Liver (tissue), 9 donors: ENCODE data around the gene AGTPBP1. TPM values are rescaled to one million over a fixed set of nuclear protein-coding genes. Genes with fewer than 3 reads are reported as not detected.

Source experiments
- DNase-seq: peaks from one replicate; pipeline ENCODE4 v3.0.0-alpha.2; 2017; ENCODE audit warnings: low spot score
- H3K27ac ChIP-seq, 2 donors: one replicate each; pipeline ENCODE4 v1.7.0; 2013; ENCODE audit warnings: inconsistent platforms in 2 of 2, low read length in 2 of 2, control low read depth in 1 of 2, low read depth in 1 of 2, mild to moderate bottlenecking in 1 of 2
- H3K27me3 ChIP-seq, 4 donors: one replicate each; pipeline versions ENCODE4 v1.6.1 to v1.7.0; 2013; ENCODE audit warnings: low read length in 3 of 4, inconsistent platforms in 1 of 4, mild to moderate bottlenecking in 1 of 4, moderate library complexity in 1 of 4; ENCODE audit not compliant: control insufficient read depth in 4 of 4, insufficient read depth in 4 of 4
- H3K36me3 ChIP-seq, 4 donors: one replicate each; pipeline versions ENCODE4 v1.6.1 to v1.7.0; 2013; ENCODE audit warnings: low read length in 3 of 4, mild to moderate bottlenecking in 3 of 4, low read depth in 1 of 4, moderate library complexity in 1 of 4; ENCODE audit not compliant: control insufficient read depth in 4 of 4, insufficient read depth in 3 of 4
- H3K4me1 ChIP-seq, 4 donors: one replicate each; pipeline versions ENCODE4 v1.6.1 to v1.7.0; 2013; ENCODE audit warnings: low read length in 3 of 4, mild to moderate bottlenecking in 3 of 4, moderate library complexity in 1 of 4; ENCODE audit not compliant: control insufficient read depth in 4 of 4, insufficient read depth in 4 of 4
- H3K4me3 ChIP-seq, 3 donors: one replicate each; pipeline versions ENCODE4 v1.6.1 to v1.7.0; 2013; ENCODE audit warnings: low read length in 3 of 3, control low read depth in 1 of 3, low read depth in 1 of 3, mild to moderate bottlenecking in 1 of 3
- H3K9ac ChIP-seq, 2 donors: one replicate each; pipeline ENCODE4 v1.7.0; 2013; ENCODE audit warnings: low read length in 2 of 2, mild to moderate bottlenecking in 2 of 2, moderate library complexity in 2 of 2, control low read depth in 1 of 2, low read depth in 1 of 2
- H3K9me3 ChIP-seq, 4 donors: one replicate each; pipeline versions ENCODE4 v1.6.1 to v1.7.0; 2013; ENCODE audit warnings: low read length in 3 of 4; ENCODE audit not compliant: control insufficient read depth in 4 of 4
- ATF3 ChIP-seq: IDR thresholded peaks from 2 replicates; pipeline ENCODE4 v1.6.1; 2016; ENCODE audit warnings: antibody characterized with exemption
- CTCF ChIP-seq: fragments of 150-350 bp; IDR thresholded peaks from 2 replicates; pipeline ENCODE4 v1.5.1; 2017; ENCODE audit warnings: improper control_type of control experiment, low read depth, low read length; ENCODE audit not compliant: missing input control
- EGR1 ChIP-seq, 2 donors: IDR thresholded peaks; 2 replicates each; pipeline ENCODE4 v1.6.1; 2016 to 2018; ENCODE audit warnings: antibody characterized with exemption in 2 of 2, low read depth in 2 of 2
- FOXA1 ChIP-seq: IDR thresholded peaks from 2 replicates; pipeline ENCODE4 v1.6.1; 2016; ENCODE audit warnings: antibody characterized with exemption
- FOXA2 ChIP-seq: IDR thresholded peaks from 2 replicates; pipeline ENCODE4 v1.6.1; 2016; ENCODE audit warnings: antibody characterized with exemption
- GABPA ChIP-seq, 2 donors: IDR thresholded peaks in 1 of 2; conservative IDR thresholded peaks in 1 of 2; 2 replicates each; pipeline ENCODE4 v1.6.1; 2016; ENCODE audit warnings: antibody characterized with exemption in 2 of 2, mild to moderate bottlenecking in 1 of 2, moderate library complexity in 1 of 2
- HNF4A ChIP-seq, 2 donors: conservative IDR thresholded peaks; 2 replicates each; pipeline ENCODE4 v1.6.1; 2016; ENCODE audit warnings: antibody characterized with exemption in 2 of 2, mild to moderate bottlenecking in 2 of 2
- HNF4G ChIP-seq: IDR thresholded peaks from 2 replicates; pipeline ENCODE4 v1.6.1; 2016; ENCODE audit warnings: antibody characterized with exemption
- JUND ChIP-seq, 2 donors: IDR thresholded peaks; 2 replicates each; pipeline ENCODE4 v1.6.1; 2016; ENCODE audit warnings: antibody characterized with exemption in 2 of 2
- MAX ChIP-seq: IDR thresholded peaks from 2 replicates; pipeline ENCODE4 v1.6.1; 2016; ENCODE audit warnings: antibody characterized with exemption
- NR2F2 ChIP-seq: IDR thresholded peaks from 2 replicates; pipeline ENCODE4 v1.6.1; 2016; ENCODE audit warnings: antibody characterized with exemption
- RAD21 ChIP-seq, 2 donors: IDR thresholded peaks; 2 replicates each; pipeline ENCODE4 v1.6.1; 2016; ENCODE audit warnings: antibody characterized with exemption in 2 of 2, mild to moderate bottlenecking in 2 of 2
- REST ChIP-seq: IDR thresholded peaks from 2 replicates; pipeline ENCODE4 v1.6.1; 2016; ENCODE audit warnings: antibody characterized with exemption, mild to moderate bottlenecking
- RXRA ChIP-seq, 2 donors: IDR thresholded peaks; 2 replicates each; pipeline ENCODE4 v1.6.1; 2017 to 2018; ENCODE audit warnings: antibody characterized with exemption in 2 of 2, mild to moderate bottlenecking in 1 of 2
- SP1 ChIP-seq: IDR thresholded peaks from 2 replicates; pipeline ENCODE4 v1.6.1; 2018; ENCODE audit warnings: antibody characterized with exemption, mild to moderate bottlenecking
- TAF1 ChIP-seq: conservative IDR thresholded peaks from 2 replicates; pipeline ENCODE4 v1.6.1; 2016; ENCODE audit warnings: antibody characterized with exemption, mild to moderate bottlenecking
- YY1 ChIP-seq: IDR thresholded peaks from 2 replicates; pipeline ENCODE4 v1.6.1; 2016; ENCODE audit warnings: antibody characterized with exemption, mild to moderate bottlenecking
- ZBTB33 ChIP-seq: IDR thresholded peaks from 2 replicates; pipeline ENCODE4 v1.6.1; 2016; ENCODE audit warnings: antibody characterized with exemption
- WGBS: extraction: QIAGEN DNeasy Blood & Tissue Kit; methylation state at CpG from one replicate; pipeline ENCODE4 v1.1.7; 2013; 5-methylcytosine and 5-hydroxymethylcytosine counted together
- polyA plus RNA-seq, 2 donors: library from polyadenylated mRNA; stranded (reverse) in 1 of 2; unstranded in 1 of 2; fragments of 200-250 nt in 1 of 2; fragments of >200 nt in 1 of 2; fragmentation: Nextera tagmentation in 1 of 2; extraction: Ambion mirVana in 1 of 2; gene quantifications; one replicate each; pipeline versions ENCODE4 v1.2.1 to v1.2.3, GENCODE V29; 2013 to 2015
- total RNA-seq, 2 donors: library from RNA; depleted of rRNA; stranded (reverse); fragments of >200 nt; gene quantifications; one replicate each; pipeline ENCODE4 v1.2.3, GENCODE V29; 2014
- donor health status: healthy.
- donor health status: healthy.
- donor health status: healthy.
- donor health status: healthy.
- donor health status: healthy.

The AGTPBP1 gene
- total and polyA plus RNA-seq, 4 donors = 2.1 to 14.4 (median 5.7) TPM

- no peaks in the 10 kb centered on the region for H3K27me3 ChIP-seq
- no peak overlapping the region for H3K4me3 ChIP-seq
- WGBS = 83% methylated on average over 8 of the region's 8 CpGs
- no peak for DNase-seq
- TF ChIP-seq YY1 = no peak
- no peak for TF ChIP-seq TAF1
- no peak for TF ChIP-seq ZBTB33
- no peak for TF ChIP-seq SP1
- TF ChIP-seq JUND (IDR thresholded peaks at IDR 0.05) = no peak
- TF ChIP-seq GABPA (IDR thresholded peaks at IDR 0.05 in 1 of 2, conservative IDR thresholded peaks at IDR 0.05 in 1 of 2) = no peak
- no peak for TF ChIP-seq HNF4A (conservative IDR thresholded peaks at IDR 0.05)
- no peak for TF ChIP-seq FOXA1
- no peak for TF ChIP-seq HNF4G
- TF ChIP-seq ATF3 = no peak
- TF ChIP-seq RXRA (IDR thresholded peaks at IDR 0.05) = no peak
- TF ChIP-seq EGR1 (IDR thresholded peaks at IDR 0.05; ENCODE audit: low read depth in 2 of 2) = no peak
- no peak for TF ChIP-seq REST
- TF ChIP-seq CTCF = no peak
- TF ChIP-seq RAD21 (IDR thresholded peaks at IDR 0.05) = no peak
- TF ChIP-seq FOXA2 = no peak
- TF ChIP-seq NR2F2 = no peak
- TF ChIP-seq MAX = no peak
- H3K9ac ChIP-seq = no peak overlapping the region
- H3K36me3 ChIP-seq = no peaks in the 10 kb centered on the region
- H3K4me1 ChIP-seq = no peaks in the 10 kb centered on the region
- no peaks in the 10 kb centered on the region for H3K9me3 ChIP-seq
- no peak overlapping the region for H3K27ac ChIP-seq
These were observed 141.0 kb downstream of the AGTPBP1 start for GRCh38 chr9:85600675-85601263.
